HG02678 (cell line): ENCODE measurements around the gene CTSW.
"Not testable (repeated sequence)": the region's sequence is repeated elsewhere in the genome, so short reads cannot be mapped to it uniquely, and the experiment has no call there.

Source experiments
- ATAC-seq: cut with Tn5 transposase; IDR thresholded peaks from one replicate; pipeline ENCODE4 v1.9.1; 2021; ENCODE audit warnings: mild to moderate bottlenecking, moderate library complexity; ENCODE audit not compliant: unreplicated experiment

CTSW gene

DNA sequence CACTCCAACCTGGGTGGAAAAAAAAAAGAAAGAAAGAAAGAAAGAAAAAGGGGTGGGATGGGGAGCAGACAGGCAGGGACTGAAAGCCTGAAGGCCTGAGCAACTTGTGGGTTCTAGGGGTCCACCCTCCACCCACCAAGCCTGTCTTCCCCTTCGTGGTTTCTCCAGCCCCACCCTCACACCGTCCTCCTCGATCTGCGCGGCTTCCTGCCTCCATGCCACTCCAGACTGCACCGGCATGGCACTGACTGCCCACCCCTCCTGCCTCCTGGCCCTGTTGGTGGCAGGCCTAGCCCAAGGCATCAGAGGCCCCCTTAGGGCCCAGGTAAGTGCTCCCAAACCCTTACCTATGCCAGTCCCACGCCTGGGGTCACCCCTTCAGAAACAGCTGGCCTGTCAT is at the start of gene CTSW:
Gene CTSW, plus strand, starts transcription at position 221 of the 400 bp plus-strand sequence. Its CDS starts 18 bp downstream, at position 239.
- ATAC-seq: no peak

GRCh38 chr11:65832231-65832630 is 47.4 kb upstream of the CTSW start:
- not testable (repeated sequence) for ATAC-seq

DNA sequence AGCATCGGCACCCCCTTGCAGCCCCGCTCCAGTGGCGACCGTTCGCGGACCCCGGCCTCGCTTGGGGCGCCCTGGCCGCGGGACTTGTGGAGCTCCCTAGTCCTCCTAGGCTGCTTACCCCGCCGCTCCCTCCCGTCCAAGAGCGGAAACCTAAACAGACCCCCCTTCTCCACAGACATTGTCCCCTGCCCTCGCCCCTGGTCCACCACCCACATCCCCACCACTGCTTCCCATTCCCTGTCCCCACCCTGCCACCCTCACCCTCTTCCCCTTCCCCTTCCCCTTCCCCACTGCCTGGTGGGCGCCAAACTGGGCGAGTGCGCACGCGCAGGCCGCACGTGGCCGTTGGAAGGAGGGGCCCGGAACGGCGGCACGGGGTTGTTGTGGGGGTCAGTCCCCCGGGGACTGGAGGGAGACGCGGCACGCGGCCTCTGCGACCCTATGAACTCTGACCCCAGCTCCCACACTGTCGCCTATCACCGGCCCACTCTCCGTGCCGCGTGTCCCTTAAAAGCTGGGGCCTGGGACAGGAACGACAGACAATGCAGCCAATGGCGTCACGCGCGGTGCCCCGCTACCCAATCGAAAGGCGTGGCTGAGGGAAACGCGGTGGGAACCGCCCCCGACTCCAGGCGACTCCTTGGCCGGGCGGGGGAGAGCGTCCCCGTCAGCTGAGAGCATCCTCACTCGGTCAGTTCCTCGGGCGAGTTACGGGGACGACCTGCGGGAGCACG is 46.2 kb upstream of the CTSW start, which contains the start of gene SNX32:
Gene SNX32, plus strand, starts transcription at position 667 of the 734 bp plus-strand sequence. CDS start 103 bp downstream, outside the sequence.
- ATAC-seq: peak; percentile 96

- ATAC-seq: no peak
Measured at GRCh38 chr11:65834202-65834601, 45.4 kb upstream of the CTSW start.

GRCh38 chr11:65842144-65842543 is 37.5 kb upstream of the CTSW start:
- ATAC-seq: no peak

GRCh38 chr11:65843811-65844210 is 35.8 kb upstream of the CTSW start:
- ATAC-seq: no peak

DNA sequence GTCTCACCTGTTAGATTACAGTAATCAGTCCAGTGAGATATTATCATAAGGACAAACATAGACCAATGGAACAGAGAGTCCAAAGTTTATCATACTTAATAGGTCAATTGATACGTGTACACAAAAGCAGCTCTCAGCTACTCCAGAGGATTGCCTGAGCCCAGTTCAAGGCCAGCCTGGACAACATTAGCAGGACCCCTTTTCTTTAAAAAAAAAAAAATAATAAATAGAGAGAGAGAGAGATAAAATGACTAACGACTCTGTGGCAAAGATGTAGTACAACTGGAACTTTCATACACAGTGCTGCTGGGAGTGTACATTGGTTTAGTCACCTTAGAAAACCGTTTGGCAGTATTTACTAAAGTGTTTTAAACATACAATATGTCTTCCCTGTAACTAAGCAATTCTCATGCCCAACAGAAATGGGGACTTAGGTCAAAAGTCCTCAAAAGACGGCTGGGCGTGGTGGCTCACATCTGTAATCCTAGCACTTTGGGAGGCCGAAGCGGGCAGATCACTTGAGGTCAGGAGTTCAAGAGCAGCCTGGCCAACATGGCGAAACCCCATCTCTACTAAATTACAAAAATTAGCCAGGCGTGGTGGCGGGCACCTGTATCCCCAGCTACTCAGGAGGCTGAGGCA is 35.3 kb upstream of the CTSW start:
- no peak for ATAC-seq

DNA sequence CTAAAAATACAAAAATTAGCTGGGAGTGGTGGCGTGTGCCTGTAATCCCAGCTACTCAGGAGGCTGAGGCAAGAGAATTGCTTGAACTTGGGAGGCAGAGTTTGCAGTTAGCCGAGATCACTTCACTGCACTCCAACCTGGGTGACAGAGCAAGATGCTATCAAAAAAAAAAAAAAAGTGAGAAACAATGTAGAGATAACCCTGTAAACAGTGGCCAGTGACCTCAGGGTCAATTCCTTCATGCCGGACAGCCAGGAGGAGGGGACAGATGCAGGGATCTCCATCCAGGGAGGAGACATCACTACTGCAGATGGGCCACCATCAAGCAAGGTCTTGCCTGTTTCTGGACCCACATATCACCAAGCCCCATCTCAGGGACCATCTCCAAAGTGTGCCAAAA is 31.9 kb upstream of the CTSW start:
- no peak for ATAC-seq

DNA sequence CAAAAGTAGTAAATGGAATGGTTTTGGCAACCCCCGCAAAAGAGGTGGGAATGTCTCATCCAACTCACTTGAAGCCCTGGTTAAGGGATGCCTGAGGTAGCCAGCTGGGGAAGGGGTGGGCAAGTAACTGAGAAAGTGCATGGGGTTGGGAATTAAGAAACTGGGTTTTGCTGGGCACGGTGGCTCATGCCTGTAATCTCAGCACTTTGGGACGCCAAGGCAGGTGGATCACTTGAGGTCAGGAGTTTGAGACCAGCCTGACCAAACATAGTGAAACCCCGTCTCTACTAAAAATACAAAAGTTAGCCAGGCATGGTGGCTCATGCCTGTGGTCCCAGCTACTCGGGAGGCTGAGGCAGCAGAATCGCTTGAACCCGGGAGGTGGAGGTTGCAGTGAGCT is 30.9 kb upstream of the CTSW start:
- not testable (repeated sequence) for ATAC-seq

DNA sequence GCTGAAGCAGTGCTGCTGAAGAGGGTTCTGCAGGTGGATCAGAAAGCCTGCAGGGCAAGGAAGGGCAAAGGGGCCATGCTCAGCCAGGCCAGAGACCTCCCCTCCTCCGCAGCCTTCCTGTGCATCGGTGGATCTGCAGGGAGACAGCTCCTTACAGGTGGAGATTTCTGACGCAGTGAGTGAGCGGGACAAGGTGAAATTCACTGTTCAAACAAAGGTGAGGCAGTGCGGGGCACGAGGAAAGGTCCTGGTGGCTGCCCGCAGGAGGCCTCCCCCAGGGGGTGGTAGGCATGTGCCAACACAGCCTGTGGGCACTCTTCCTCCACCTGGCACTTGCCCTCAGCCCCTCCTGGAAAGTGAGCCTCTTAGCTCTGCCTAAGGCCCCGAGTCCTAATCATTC is 30.3 kb upstream of the CTSW start:
- ATAC-seq: no peak

DNA sequence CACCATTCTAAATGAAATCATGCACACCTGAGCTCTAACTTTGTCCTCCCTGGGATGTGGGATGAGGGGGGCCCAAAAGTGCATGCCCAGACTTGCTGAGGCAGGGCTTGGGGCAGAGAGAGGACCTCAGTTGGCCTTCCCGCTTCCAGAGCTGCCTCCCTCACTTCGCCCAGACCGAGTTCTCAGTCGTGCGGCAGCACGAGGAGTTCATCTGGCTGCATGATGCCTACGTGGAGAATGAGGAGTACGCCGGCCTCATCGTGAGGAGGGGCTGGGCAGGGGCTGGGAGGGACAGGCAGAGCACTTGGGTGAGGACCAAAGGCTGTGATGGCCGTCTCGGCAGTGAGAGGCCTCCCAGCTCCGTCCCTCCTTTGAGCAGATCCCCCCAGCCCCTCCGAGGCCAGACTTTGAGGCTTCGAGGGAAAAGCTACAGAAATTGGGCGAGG is 29.8 kb upstream of the CTSW start:
- ATAC-seq: no peak

GRCh38 chr11:65850217-65851082 is 29.2 kb upstream of the CTSW start:
- ATAC-seq: no peak

DNA sequence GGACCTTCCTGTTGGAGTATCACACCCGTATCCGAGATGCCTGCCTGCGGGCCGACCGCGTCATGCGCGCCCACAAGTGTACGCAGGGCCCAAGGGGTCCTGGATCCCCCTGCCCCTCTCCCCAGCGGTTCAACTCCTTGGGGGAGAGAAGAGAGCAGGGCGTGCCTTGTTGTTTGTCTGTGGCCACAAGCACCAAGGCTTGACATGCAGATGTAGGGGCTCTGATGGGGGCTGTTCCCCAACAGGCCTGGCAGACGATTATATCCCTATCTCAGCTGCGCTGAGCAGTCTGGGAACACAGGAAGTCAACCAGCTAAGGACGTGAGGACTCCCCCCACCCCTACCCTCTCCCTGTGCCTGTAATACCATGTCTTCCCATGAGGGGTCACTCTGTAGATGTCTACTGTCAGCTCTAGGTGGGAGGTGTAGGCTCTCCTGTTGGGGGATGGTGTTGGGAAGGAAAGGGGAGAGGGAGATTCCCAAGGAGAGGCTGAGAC is 28.5 kb upstream of the CTSW start:
- no peak for ATAC-seq

- ATAC-seq: no peak
Measured at GRCh38 chr11:65851811-65852507, 27.7 kb upstream of the CTSW start.

- no peak for ATAC-seq
Measured at GRCh38 chr11:65852508-65853245, 27.0 kb upstream of the CTSW start.

DNA sequence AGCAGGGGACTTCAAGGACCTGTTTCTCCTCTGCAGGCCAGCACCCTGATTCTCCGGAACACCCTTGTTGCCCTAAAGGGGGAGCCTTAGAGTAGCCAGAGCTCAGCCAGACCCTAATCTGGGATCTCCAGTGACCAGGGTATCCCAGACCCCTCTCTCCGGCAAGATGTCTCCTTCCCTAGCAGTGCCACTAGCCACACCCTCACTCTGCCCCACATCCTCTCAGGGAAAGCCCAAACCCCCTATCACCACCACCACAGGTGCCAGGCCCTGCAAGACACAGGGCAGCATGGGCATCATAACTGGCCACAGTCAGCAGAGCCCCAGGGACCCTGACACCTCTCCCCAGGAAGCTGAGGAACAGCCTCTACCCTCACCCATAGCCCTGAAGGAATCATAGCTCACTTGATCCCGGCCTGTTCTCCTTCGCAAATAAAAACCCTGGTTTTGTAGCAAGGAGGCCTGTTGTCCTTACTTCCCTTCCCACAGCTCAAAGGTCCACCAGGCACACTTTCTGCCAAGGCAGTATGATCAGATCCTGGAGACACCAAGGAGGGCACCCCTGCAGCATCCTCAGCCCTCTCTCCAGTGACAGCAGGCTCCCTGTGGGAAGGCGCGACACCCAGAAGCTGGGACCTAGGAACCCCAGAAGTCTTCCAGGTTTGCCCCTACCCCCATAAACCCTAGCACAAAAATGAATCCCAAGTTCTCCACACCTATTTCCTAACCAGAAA is 26.2 kb upstream of the CTSW start:
- no peak for ATAC-seq

DNA sequence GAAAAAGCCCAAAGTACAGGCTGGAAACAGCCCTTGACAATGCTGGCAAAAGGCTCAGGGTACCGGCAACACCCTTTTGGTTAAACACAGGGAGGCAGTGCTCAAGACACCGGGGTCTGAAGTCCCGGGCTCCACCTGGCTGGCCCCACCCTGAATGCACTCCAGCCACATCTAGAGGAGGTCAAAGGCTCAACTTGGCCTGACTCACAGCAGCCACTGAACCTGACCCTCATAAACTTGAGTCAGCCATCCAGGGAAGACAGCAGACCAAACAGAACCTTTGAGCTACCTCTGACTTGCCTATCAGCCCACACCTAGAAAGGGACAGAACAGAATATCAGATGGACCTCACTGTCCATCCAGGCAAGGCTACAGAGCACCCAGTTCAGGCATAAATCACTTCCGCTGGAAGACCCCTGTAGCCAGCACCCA is 25.5 kb upstream of the CTSW start:
- no peak for ATAC-seq

- ATAC-seq: no peak
Measured at GRCh38 chr11:65854852-65855837, 24.5 kb upstream of the CTSW start.
